NCI-H510A (cell line): ENCODE results near the gene PCDHB7.
A peak's percentile ranks its signal among the peaks of the same experiment; 100 is the strongest.
"Not testable (repeated sequence)": the region's sequence is repeated elsewhere in the genome, so short reads cannot be mapped to it uniquely, and the experiment has no call there.

Source experiments
- DNase-seq: peaks from one replicate; lab custom pipeline; 2025; lab: John Stamatoyannopoulos, UW

The PCDHB7 gene

GRCh38 chr5:141180313-141180712 is 7.9 kb downstream of the PCDHB7 start:
- no peak for DNase-seq

- DNase-seq = no peak
These were observed 9.8 kb downstream of the PCDHB7 start, which contains the start of gene PCDHB16 for GRCh38 chr5:141182248-141182647. Gene PCDHB16 (plus strand): TSS chr5:141182387. CDS start chr5:141182560, 173 bp downstream.

GRCh38 chr5:141184117-141184855 is 11.8 kb downstream of the PCDHB7 start:
- not testable (repeated sequence) for DNase-seq

- DNase-seq = no peak
These were observed 14.6 kb downstream of the PCDHB7 start, which contains the start of gene PCDHB9 for GRCh38 chr5:141186897-141187512. Gene PCDHB9 (plus strand): TSS chr5:141187161. CDS start chr5:141187319, 158 bp downstream.

GRCh38 chr5:141188682-141189081 is 16.2 kb downstream of the PCDHB7 start:
- not testable (repeated sequence) for DNase-seq

- DNase-seq = not testable (repeated sequence)
These were observed 16.7 kb downstream of the PCDHB7 start for GRCh38 chr5:141189131-141189530.

GRCh38 chr5:141192110-141192725 is 19.8 kb downstream of the PCDHB7 start, which contains the start of gene PCDHB10:
Gene PCDHB10 (plus strand): TSS chr5:141192353. CDS start chr5:141192553, 200 bp downstream.
- no peak for DNase-seq

GRCh38 chr5:141194332-141194731 is 21.9 kb downstream of the PCDHB7 start:
- not testable (repeated sequence) for DNase-seq

GRCh38 chr5:141196363-141196762 is 23.9 kb downstream of the PCDHB7 start:
- DNase-seq = no peak

- DNase-seq = peak; percentile 9
These were observed 27.2 kb downstream of the PCDHB7 start, which contains the start of gene PCDHB11 for GRCh38 chr5:141199359-141200235. Gene PCDHB11 (plus strand): TSS chr5:141199627. CDS start chr5:141199775, 148 bp downstream.

- not testable (repeated sequence) for DNase-seq
These were observed 28.7 kb downstream of the PCDHB7 start for GRCh38 chr5:141201126-141201525.

GRCh38 chr5:141201646-141202045 is 29.2 kb downstream of the PCDHB7 start:
- DNase-seq = not testable (repeated sequence)

- no peak for DNase-seq
These were observed 36.0 kb downstream of the PCDHB7 start, which contains the start of gene PCDHB12 for GRCh38 chr5:141208478-141208877. Gene PCDHB12 (plus strand): TSS chr5:141208719. CDS start chr5:141208908, 189 bp downstream.

- not testable (repeated sequence) for DNase-seq
These were observed 37.8 kb downstream of the PCDHB7 start for GRCh38 chr5:141210281-141210680.

- DNase-seq = not testable (repeated sequence)
These were observed 38.4 kb downstream of the PCDHB7 start for GRCh38 chr5:141210849-141211248.

- DNase-seq = peak; percentile 20
These were observed 41.4 kb downstream of the PCDHB7 start, which contains the start of gene PCDHB13 for GRCh38 chr5:141213656-141214339. Gene PCDHB13 (plus strand): TSS chr5:141213919. CDS start chr5:141214124, 205 bp downstream.

- DNase-seq = not testable (repeated sequence)
These were observed 42.1 kb downstream of the PCDHB7 start for GRCh38 chr5:141214583-141214982.

GRCh38 chr5:141215504-141215903 is 43.1 kb downstream of the PCDHB7 start:
- DNase-seq = not testable (repeated sequence)

GRCh38 chr5:141216035-141216434 is 43.6 kb downstream of the PCDHB7 start:
- not testable (repeated sequence) for DNase-seq

GRCh38 chr5:141223112-141223783 is 50.8 kb downstream of the PCDHB7 start, which contains the start of gene PCDHB14:
Gene PCDHB14 (plus strand): TSS chr5:141223343. CDS start chr5:141223506, 163 bp downstream.
- no peak for DNase-seq
